HG03521 (cell line): Measurements from ENCODE around the gene FCN1.
"Not testable (repeated sequence)": the region's sequence is repeated elsewhere in the genome, so short reads cannot be mapped to it uniquely, and the experiment has no call there.

Experiments used
- ATAC-seq: cut with Tn5 transposase; IDR thresholded peaks from one replicate; pipeline ENCODE4 v1.9.1; 2021; ENCODE audit warnings: mild to moderate bottlenecking, moderate library complexity; ENCODE audit not compliant: unreplicated experiment

The FCN1 gene

GRCh38 chr9:134860510-134860909 lies 57.2 kb downstream of the FCN1 start:
- no peak for ATAC-seq

- ATAC-seq, result peak; percentile 68
These were observed 59.5 kb downstream of the FCN1 start for GRCh38 chr9:134858051-134858841.

- ATAC-seq, result not testable (repeated sequence)
These were observed 60.3 kb downstream of the FCN1 start for GRCh38 chr9:134857451-134857850.

GRCh38 chr9:134855900-134856377 lies 61.8 kb downstream of the FCN1 start:
- no peak for ATAC-seq
